ENCODE results near the gene TMEM151A. TPM values are rescaled to one million over a fixed set of nuclear protein-coding genes. Genes with fewer than 3 reads are reported as not detected.
"Not testable (repeated sequence)": the region's sequence is repeated elsewhere in the genome, so short reads cannot be mapped to it uniquely, and the experiment has no call there.

TMEM151A gene
- polyA plus RNA-seq, 10 donors, result 0.08 TPM; not detected in 9

- no peak for DNase-seq
Observed at GRCh38 chr11:66267039-66267378, 24.7 kb upstream of the TMEM151A start.

- DNase-seq, result peak; percentile 88 to 96 (median 92)
Observed at GRCh38 chr11:66267379-66268243, 24.1 kb upstream of the TMEM151A start.

- peak; percentile 100 for DNase-seq
Observed at GRCh38 chr11:66268244-66268951, 23.3 kb upstream of the TMEM151A start, which contains the start of gene RAB1B. Gene RAB1B (plus strand): TSS chr11:66268639. CDS start chr11:66268680, 41 bp downstream.

- peak in 2 of 3 donors; percentile 21 to 61 for DNase-seq
Observed at GRCh38 chr11:66268952-66269905, 22.5 kb upstream of the TMEM151A start.

GRCh38 chr11:66271816-66272215 lies 19.9 kb upstream of the TMEM151A start:
- no peak for DNase-seq

GRCh38 chr11:66272596-66272995 lies 19.1 kb upstream of the TMEM151A start:
- DNase-seq, result no peak

- DNase-seq, result no peak
Observed at GRCh38 chr11:66274219-66274618, 17.5 kb upstream of the TMEM151A start.

- DNase-seq, result peak in 1 of 3 donors; percentile 49
Observed at GRCh38 chr11:66275396-66275795, 16.3 kb upstream of the TMEM151A start.

GRCh38 chr11:66275984-66276612 lies 15.6 kb upstream of the TMEM151A start:
- no peak for DNase-seq

GRCh38 chr11:66276619-66277018 lies 15.1 kb upstream of the TMEM151A start:
- DNase-seq, result not testable (repeated sequence)

GRCh38 chr11:66277064-66277463 lies 14.6 kb upstream of the TMEM151A start:
- DNase-seq, result not testable (repeated sequence)

- peak in 1 of 3 donors; percentile 62 for DNase-seq
Observed at GRCh38 chr11:66277471-66278362, 14.0 kb upstream of the TMEM151A start, which contains the start of gene CNIH2. Gene CNIH2 (plus strand): TSS chr11:66278175. CDS start chr11:66278457, 282 bp downstream.

GRCh38 chr11:66278363-66279091 lies 13.2 kb upstream of the TMEM151A start:
- DNase-seq, result no peak

- DNase-seq, result no peak
Observed at GRCh38 chr11:66279092-66279734, 12.5 kb upstream of the TMEM151A start.

GRCh38 chr11:66280428-66280827 lies 11.3 kb upstream of the TMEM151A start:
- DNase-seq, result no peak

GRCh38 chr11:66281001-66281400 lies 10.7 kb upstream of the TMEM151A start:
- DNase-seq, result no peak

- DNase-seq, result no peak
Observed at GRCh38 chr11:66281776-66282467, 9.8 kb upstream of the TMEM151A start.
